AG09319 (cell line): Measurements from ENCODE around the gene MDM1.

Experiments used
- DNase-seq: peaks from one replicate; pipeline ENCODE4 v3.0.0-alpha.2; 2010; ENCODE audit warnings: low read depth; ENCODE audit errors: extremely low read depth
- CTCF ChIP-seq: IDR thresholded peaks from 2 replicates; pipeline ENCODE4 v1.5.1; 2011; ENCODE audit warnings: low read depth, mild to moderate bottlenecking, inconsistent platforms, low read length, moderate library complexity

The MDM1 gene

GRCh38 chr12:68247785-68248184 is 84.4 kb downstream of the MDM1 start:
- DNase-seq, result no peak
- TF ChIP-seq CTCF, result no peak

GRCh38 chr12:68246350-68246749 is 85.8 kb downstream of the MDM1 start:
- DNase-seq, result no peak
- TF ChIP-seq CTCF, result no peak

GRCh38 chr12:68245180-68246021 is 86.8 kb downstream of the MDM1 start:
- no peak for TF ChIP-seq CTCF

More at GRCh38 chr12:68245180-68246021, 86.8 kb downstream of the MDM1 start:
- DNase-seq, result no peak
